AG10803 (cell line): ENCODE data around the gene TAOK2.

Experiments used
- DNase-seq: peaks from one replicate; pipeline ENCODE4 v3.0.0; 2010; ENCODE audit warnings: low read depth
- H3K4me3 ChIP-seq: 2 replicates; pipeline ENCODE4 v1.5.1; 2011; ENCODE audit warnings: mild to moderate bottlenecking, low read length, control low read depth
- TF ChIP-seq, protein P1 (sequence below): conservative IDR thresholded peaks from 2 replicates; pipeline ENCODE4 v1.5.1; 2011; ENCODE audit warnings: mild to moderate bottlenecking, low read length, control low read depth, inconsistent platforms

TAOK2 gene

GRCh38 chr16:30041841-30042240 is 68.2 kb downstream of the TAOK2 start:
- TF ChIP-seq, protein P1, sequence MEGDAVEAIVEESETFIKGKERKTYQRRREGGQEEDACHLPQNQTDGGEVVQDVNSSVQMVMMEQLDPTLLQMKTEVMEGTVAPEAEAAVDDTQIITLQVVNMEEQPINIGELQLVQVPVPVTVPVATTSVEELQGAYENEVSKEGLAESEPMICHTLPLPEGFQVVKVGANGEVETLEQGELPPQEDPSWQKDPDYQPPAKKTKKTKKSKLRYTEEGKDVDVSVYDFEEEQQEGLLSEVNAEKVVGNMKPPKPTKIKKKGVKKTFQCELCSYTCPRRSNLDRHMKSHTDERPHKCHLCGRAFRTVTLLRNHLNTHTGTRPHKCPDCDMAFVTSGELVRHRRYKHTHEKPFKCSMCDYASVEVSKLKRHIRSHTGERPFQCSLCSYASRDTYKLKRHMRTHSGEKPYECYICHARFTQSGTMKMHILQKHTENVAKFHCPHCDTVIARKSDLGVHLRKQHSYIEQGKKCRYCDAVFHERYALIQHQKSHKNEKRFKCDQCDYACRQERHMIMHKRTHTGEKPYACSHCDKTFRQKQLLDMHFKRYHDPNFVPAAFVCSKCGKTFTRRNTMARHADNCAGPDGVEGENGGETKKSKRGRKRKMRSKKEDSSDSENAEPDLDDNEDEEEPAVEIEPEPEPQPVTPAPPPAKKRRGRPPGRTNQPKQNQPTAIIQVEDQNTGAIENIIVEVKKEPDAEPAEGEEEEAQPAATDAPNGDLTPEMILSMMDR = peak; percentile 54
- peak; percentile 44 for DNase-seq

More at GRCh38 chr16:30041841-30042240, 68.2 kb downstream of the TAOK2 start:
- no peak overlapping the region for H3K4me3 ChIP-seq
